IPS-15b (cell line): ENCODE measurements around the gene H2BK1.

Source experiments
- H3K27me3 ChIP-seq: one replicate; pipeline ENCODE4 v1.6.1; 2013; ENCODE audit warnings: low read length; ENCODE audit not compliant: control insufficient read depth, insufficient read depth
- H3K36me3 ChIP-seq: one replicate; pipeline ENCODE4 v1.6.1; 2013; ENCODE audit warnings: low read length; ENCODE audit not compliant: control insufficient read depth, insufficient read depth
- H3K4me1 ChIP-seq: one replicate; pipeline ENCODE4 v1.6.1; 2013; ENCODE audit warnings: mild to moderate bottlenecking, low read length; ENCODE audit not compliant: control insufficient read depth, insufficient read depth
- H3K4me3 ChIP-seq: one replicate; pipeline ENCODE4 v1.5.1; 2013; ENCODE audit warnings: low read depth, low read length
- H3K9ac ChIP-seq: one replicate; pipeline ENCODE4 v1.6.1; 2013; ENCODE audit warnings: low read depth, mild to moderate bottlenecking, low read length
- H3K9me3 ChIP-seq: one replicate; pipeline ENCODE4 v1.6.1; 2013; ENCODE audit warnings: mild to moderate bottlenecking, low read length; ENCODE audit not compliant: control insufficient read depth, insufficient read depth

The H2BK1 gene

DNA sequence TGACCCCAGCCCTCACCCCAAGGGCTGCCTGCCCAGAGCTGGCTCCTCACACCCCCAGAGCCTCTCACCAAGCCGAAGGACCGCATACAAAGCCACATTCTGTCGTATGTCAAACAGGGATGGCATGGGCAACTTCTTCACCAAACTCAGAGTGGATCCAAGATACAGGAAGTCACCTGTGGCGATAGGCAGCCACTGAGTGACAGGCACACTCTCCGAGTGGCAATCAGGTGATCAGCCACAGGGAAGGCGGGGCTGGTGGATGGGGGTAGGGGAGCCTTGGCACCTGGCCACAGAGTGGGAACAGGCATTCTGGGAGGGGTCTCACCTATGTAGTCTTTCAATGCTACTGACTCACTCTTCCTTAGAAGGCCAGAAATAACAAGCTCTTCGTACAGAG, 16.1 kb downstream of the H2BK1 start:
- no peaks in the 10 kb centered on the region for H3K9me3 ChIP-seq
- no peaks in the 10 kb centered on the region for H3K4me1 ChIP-seq
- no peaks in the 10 kb centered on the region for H3K36me3 ChIP-seq
- no peaks in the 10 kb centered on the region for H3K27me3 ChIP-seq
- H3K9ac ChIP-seq = no peak overlapping the region
- H3K4me3 ChIP-seq = no peak overlapping the region

- Histone ChIP-seq H3K4me3 (no peak overlapping the region), H3K9ac (no peak overlapping the region), H3K36me3 (no peaks in the 10 kb centered on the region), H3K9me3 (no peaks in the 10 kb centered on the region), H3K4me1 (no peaks in the 10 kb centered on the region), H3K27me3 (no peaks in the 10 kb centered on the region)
Measured at GRCh38 chr7:151193203-151193978, 16.9 kb downstream of the H2BK1 start.

DNA sequence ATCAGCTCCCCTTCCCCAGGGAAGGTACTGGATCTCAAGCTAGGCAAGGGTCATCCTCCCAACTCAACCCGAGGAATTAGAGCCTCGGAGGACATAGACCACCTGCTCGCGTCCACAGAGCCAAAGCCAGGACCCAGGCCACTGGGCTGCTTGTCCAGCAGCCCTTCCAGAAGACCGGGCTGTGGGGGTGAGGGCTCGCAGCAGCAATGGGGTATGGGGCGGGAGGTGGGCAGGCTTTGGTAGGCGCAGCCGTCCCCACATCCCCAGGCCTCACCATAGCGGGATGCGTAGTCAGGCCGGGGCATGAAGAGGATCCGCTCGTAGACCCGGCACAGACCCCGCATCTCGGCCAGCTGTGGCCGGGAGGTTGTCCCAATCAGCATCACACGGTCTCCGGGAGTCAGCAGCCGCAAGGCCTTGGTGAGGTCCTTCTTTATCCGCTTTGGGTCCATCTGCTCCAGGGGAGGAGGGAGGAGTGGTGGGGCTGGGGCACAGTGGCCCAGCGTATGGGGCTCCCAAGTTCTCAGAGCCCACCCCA, 18.2 kb downstream of the H2BK1 start:
- Histone ChIP-seq H3K9me3 (no peaks in the 10 kb centered on the region), H3K27me3 (no peaks in the 10 kb centered on the region), H3K4me3 (no peak overlapping the region), H3K36me3 (no peaks in the 10 kb centered on the region), H3K9ac (no peak overlapping the region), H3K4me1 (no peaks in the 10 kb centered on the region)

DNA sequence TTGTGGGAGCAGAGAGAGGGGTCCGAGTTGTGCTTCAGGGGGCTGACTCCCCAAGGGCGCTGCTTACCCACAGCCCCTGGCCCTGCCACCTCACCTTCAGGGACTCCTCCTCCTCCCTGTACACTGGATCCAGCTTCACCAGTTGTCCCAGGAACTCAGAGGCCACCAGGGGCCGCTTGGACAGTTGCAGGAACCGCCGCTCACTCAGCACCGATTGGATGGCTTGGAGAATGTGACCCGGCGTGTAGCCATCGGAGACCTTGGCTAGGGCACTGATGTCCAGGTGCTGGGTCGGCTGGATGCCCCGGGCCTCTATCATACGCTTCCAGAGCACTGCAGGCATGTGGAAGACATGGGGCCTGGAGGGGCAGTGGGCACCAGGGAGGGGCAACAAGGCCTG, 18.7 kb downstream of the H2BK1 start:
- Histone ChIP-seq H3K9ac (no peak overlapping the region), H3K4me3 (no peak overlapping the region), H3K9me3 (no peaks in the 10 kb centered on the region), H3K4me1 (no peaks in the 10 kb centered on the region), H3K27me3 (no peaks in the 10 kb centered on the region), H3K36me3 (no peaks in the 10 kb centered on the region)

DNA sequence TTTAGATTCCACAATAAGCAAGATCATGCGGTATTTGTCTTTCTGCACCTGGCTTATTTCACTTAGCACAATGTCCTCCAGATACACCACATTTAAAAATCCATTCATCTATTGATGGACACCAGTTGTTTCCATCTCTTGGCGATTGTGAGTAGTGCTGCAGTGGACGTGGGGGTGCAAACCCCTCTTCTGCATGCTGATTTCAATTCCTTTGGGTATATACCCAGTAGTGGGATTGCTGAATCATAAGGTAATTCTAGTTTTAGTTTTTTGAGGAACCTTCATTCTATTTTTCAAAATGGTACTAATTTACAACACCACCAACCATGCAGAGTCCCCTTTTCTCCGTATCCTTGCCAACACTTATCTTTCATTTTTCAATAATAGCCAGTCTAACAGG, 21.2 kb downstream of the H2BK1 start:
- H3K4me1 ChIP-seq = no peaks in the 10 kb centered on the region
- no peaks in the 10 kb centered on the region for H3K9me3 ChIP-seq
- H3K36me3 ChIP-seq = no peaks in the 10 kb centered on the region
- H3K4me3 ChIP-seq = no peak overlapping the region
- H3K9ac ChIP-seq = no peak overlapping the region
- no peaks in the 10 kb centered on the region for H3K27me3 ChIP-seq

- no peak overlapping the region for H3K9ac ChIP-seq
- no peaks in the 10 kb centered on the region for H3K9me3 ChIP-seq
- no peak overlapping the region for H3K4me3 ChIP-seq
Measured at GRCh38 chr7:151188252-151188542, 22.1 kb downstream of the H2BK1 start.

DNA sequence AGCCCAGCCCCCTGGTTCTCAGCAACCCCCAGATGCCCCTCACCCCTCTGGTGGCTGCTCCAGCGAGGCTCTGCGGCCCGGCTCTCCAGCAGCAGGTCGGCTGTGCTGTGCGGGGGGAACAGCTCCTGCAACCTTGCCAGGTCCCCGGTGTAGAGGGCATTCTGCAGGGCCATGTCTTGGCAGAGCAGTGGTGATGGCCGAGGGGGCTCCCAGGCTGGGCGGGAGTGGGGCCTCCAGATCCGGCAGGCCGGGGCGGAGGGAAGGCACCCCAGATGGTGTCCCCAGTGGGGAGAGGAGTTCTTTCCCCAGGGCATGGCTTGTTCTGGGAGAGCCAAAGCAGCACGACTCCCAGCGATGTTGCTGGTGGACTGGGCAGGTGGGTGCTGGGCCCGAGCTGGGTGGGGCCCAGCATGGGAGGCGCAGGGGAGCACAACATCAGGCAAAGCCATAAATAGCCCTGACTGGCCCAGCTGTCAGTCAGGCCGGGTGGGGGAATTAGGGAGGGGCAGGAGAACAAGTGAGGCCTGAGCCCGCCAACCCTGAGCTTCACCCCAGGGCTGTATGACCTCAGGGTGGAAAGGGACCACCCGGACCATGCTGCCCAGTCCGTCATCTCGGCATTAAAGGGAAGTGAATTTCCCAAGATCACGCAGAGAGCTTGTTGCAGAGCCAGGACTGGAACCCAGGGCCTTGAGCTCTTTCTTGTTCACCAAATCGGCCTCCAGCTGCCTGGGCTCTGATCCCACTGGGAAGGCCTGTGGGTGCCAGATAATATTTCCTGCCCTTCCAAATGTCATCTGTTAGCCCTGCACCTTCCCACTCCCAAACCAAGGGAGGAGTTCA, 22.7 kb downstream of the H2BK1 start:
- Histone ChIP-seq H3K36me3 (no peaks in the 10 kb centered on the region), H3K4me1 (no peaks in the 10 kb centered on the region), H3K9me3 (no peaks in the 10 kb centered on the region), H3K4me3 (no peak overlapping the region), H3K9ac (no peak overlapping the region), H3K27me3 (no peaks in the 10 kb centered on the region)

More at GRCh38 chr7:151188252-151188542, 22.1 kb downstream of the H2BK1 start:
- Histone ChIP-seq H3K36me3 (no peaks in the 10 kb centered on the region), H3K27me3 (no peaks in the 10 kb centered on the region), H3K4me1 (no peaks in the 10 kb centered on the region)

GRCh38 chr7:151186640-151187408, 23.5 kb downstream of the H2BK1 start, which contains the start of gene ASB10:
ASB10 (minus strand) TSS chr7:151187250; CDS start chr7:151187130, 120 bp downstream.
- H3K4me3 ChIP-seq = no peak within 1 kb of the TSS
- no peak within 1 kb of the TSS for H3K9ac ChIP-seq
- no peaks in the 10 kb centered on the region for H3K9me3 ChIP-seq
- no peaks in the 10 kb centered on the region for H3K27me3 ChIP-seq
- H3K4me1 ChIP-seq = no peaks in the 10 kb centered on the region
- H3K36me3 ChIP-seq = no peaks in the 10 kb centered on the region

- no peaks in the 10 kb centered on the region for H3K9me3 ChIP-seq
- H3K4me3 ChIP-seq = no peak overlapping the region
- H3K4me1 ChIP-seq = no peaks in the 10 kb centered on the region
- no peaks in the 10 kb centered on the region for H3K27me3 ChIP-seq
- no peaks in the 10 kb centered on the region for H3K36me3 ChIP-seq
- H3K9ac ChIP-seq = no peak overlapping the region
Measured at GRCh38 chr7:151185762-151186639, 24.3 kb downstream of the H2BK1 start.

- Histone ChIP-seq H3K9me3 (no peaks in the 10 kb centered on the region), H3K4me1 (no peaks in the 10 kb centered on the region), H3K36me3 (no peaks in the 10 kb centered on the region), H3K27me3 (peaks cover 18% of the 10 kb centered on the region), H3K4me3 (no peak overlapping the region), H3K9ac (no peak overlapping the region)
Measured at GRCh38 chr7:151181011-151181431, 29.3 kb downstream of the H2BK1 start.

- H3K4me3 ChIP-seq = no peak overlapping the region
- H3K27me3 ChIP-seq = peaks cover 24% of the 10 kb centered on the region
- H3K4me1 ChIP-seq = no peaks in the 10 kb centered on the region
- no peak overlapping the region for H3K9ac ChIP-seq
- no peaks in the 10 kb centered on the region for H3K36me3 ChIP-seq
- no peaks in the 10 kb centered on the region for H3K9me3 ChIP-seq
Measured at GRCh38 chr7:151179946-151180345, 30.3 kb downstream of the H2BK1 start.
